Spleen (tissue), 11 donors: ENCODE measurements around the gene UQCR10. TPM values are rescaled to one million over a fixed set of nuclear protein-coding genes. Genes with fewer than 3 reads are reported as not detected.

Experiments
- DNase-seq: peaks from one replicate; pipeline ENCODE4 v3.0.0-alpha.2; 2020
- H3K27ac ChIP-seq, 8 donors: fragments of 200-600 bp; sonication (generic) in 7 of 8; 1 replicate in 4 of 8; 2 replicates in 4 of 8; pipeline versions ENCODE4 v1.5.0 to v1.8.0; 2016 to 2021; ENCODE audit warnings: inconsistent platforms in 4 of 8, mild to moderate bottlenecking in 4 of 8, moderate library complexity in 1 of 8
- H3K27me3 ChIP-seq, 7 donors: fragments of 200-600 bp; sonication (generic) in 6 of 7; replicated peaks in 1 of 7; 1 replicate in 4 of 7; 2 replicates in 3 of 7; pipeline versions ENCODE4 v1.5.0 to v1.8.0; 2016 to 2021; ENCODE audit warnings: inconsistent platforms in 3 of 7, mild to moderate bottlenecking in 1 of 7
- H3K36me3 ChIP-seq, 6 donors: fragments of 200-600 bp; sonication (generic) in 5 of 6; 1 replicate in 4 of 6; 2 replicates in 2 of 6; pipeline versions ENCODE4 v1.5.0 to v1.8.0; 2016 to 2021; ENCODE audit warnings: inconsistent platforms in 2 of 6
- H3K4me1 ChIP-seq, 6 donors: fragments of 200-600 bp; sonication (generic) in 5 of 6; 1 replicate in 3 of 6; 2 replicates in 3 of 6; pipeline versions ENCODE4 v1.5.0 to v1.8.0; 2016 to 2021; ENCODE audit warnings: inconsistent platforms in 3 of 6
- H3K4me3 ChIP-seq, 8 donors: fragments of 200-600 bp; sonication (generic) in 7 of 8; 1 replicate in 4 of 8; 2 replicates in 4 of 8; pipeline versions ENCODE4 v1.5.0 to v1.8.0; 2016 to 2021; ENCODE audit warnings: inconsistent platforms in 4 of 8, mild to moderate bottlenecking in 4 of 8, moderate library complexity in 2 of 8
- H3K9me3 ChIP-seq, 8 donors: fragments of 200-600 bp; sonication (generic) in 7 of 8; 1 replicate in 4 of 8; 2 replicates in 4 of 8; pipeline versions ENCODE4 v1.5.0 to v1.8.0; 2016 to 2021; ENCODE audit warnings: inconsistent platforms in 4 of 8
- CTCF ChIP-seq, 11 experiments: fragments of 200-600 bp in 7 of 11; fragments of 450-650 bp in 4 of 11; sonication (generic) in 4 of 11; IDR thresholded peaks in 8 of 11; conservative IDR thresholded peaks in 3 of 11; 1 replicate in 7 of 11; 2 replicates in 4 of 11; pipeline versions ENCODE4 v1.4.0 to v1.8.0; 2016 to 2021; ENCODE audit warnings: antibody characterized with exemption in 11 of 11, inconsistent platforms in 4 of 11, mild to moderate bottlenecking in 1 of 11
- POLR2A ChIP-seq, 3 donors: fragments of 450-650 bp; IDR thresholded peaks; one replicate each; pipeline ENCODE4 v1.5.1; 2017; ENCODE audit warnings: antibody characterized with exemption in 3 of 3, mild to moderate bottlenecking in 1 of 3
- POLR2AphosphoS5 ChIP-seq, 3 donors: sonication (generic); formaldehyde crosslinking; IDR thresholded peaks; one replicate each; pipeline ENCODE4 v1.5.1; 2017; ENCODE audit warnings: antibody characterized with exemption in 3 of 3
- WGBS, 5 donors: extraction: QIAGEN DNeasy Blood & Tissue Kit in 3 of 5; methylation state at CpG; one replicate each; pipeline versions ENCODE4 v1.1.5 to v1.1.7; 2013 to 2018; 5-methylcytosine and 5-hydroxymethylcytosine counted together
- intact Hi-C: fragments of 100-400 bp; cut with DNase I; formaldehyde crosslinking; loops from one replicate; pipeline ENCODE4 v1.15.0; 2023; ENCODE audit warnings: low total_unique reads
- polyA plus RNA-seq, 3 donors: library from polyadenylated mRNA; stranded (reverse); fragments of 200-250 nt; gene quantifications; one replicate each; pipeline ENCODE4 v1.2.1, GENCODE V29; 2013
- total RNA-seq, 7 donors: library from RNA; depleted of rRNA in 3 of 7; stranded (reverse); fragments of >200 nt in 3 of 7; fragmentation: NEBNext Ultra II Directional in 4 of 7; extraction: Animal tissue kit (Norgen Biotek cat#: 25700) in 4 of 7; gene quantifications; one replicate each; pipeline versions ENCODE4 v1.1.0 to v1.2.1, GENCODE V29; 2016 to 2021
- donor health status: healthy with polysubstance abuse.
- donor health status: DM: no; HTN: no; CAD: no; lungs with moderate emphysema.
- donor health status: DM: no; HTN: no; CAD: no.
- donor health status: Bipolar disorder and iron deficiency.
- donor health status: healthy.
- donor health status: DM: no; HTN: no; CAD: no.
- donor health status: DM: yes; HTN: yes; CAD: no.

The UQCR10 gene
- total and polyA plus RNA-seq, 10 donors, result 32.8 to 174 (median 59.3) TPM

DNA sequence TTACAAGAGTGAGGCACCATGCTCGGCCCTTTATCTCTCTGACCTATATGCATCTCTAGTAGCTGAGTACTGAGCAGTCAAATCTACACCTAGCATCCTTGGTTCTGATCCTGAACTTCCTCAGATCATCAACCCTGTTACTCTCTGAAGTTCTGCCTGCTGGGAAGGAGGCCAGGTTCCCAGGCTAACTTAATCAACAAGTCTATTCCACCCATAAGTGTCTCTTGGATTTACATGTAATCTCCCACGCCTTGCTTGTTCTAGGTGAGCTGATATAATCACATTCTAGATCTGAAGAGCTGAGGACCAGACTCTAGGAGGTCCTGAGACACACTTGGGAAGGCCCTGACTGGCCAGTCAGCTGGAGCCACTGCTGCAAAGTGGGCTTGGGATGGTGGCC lies 25.2 kb upstream of the UQCR10 start:
- no peaks in the 10 kb centered on the region for H3K9me3 ChIP-seq
- no peak overlapping the region for H3K4me3 ChIP-seq
- no peaks in the 10 kb centered on the region for H3K4me1 ChIP-seq
- no peaks in the 10 kb centered on the region for H3K27me3 ChIP-seq
- WGBS, 5 donors, result 88 to 98% (median 96%) methylated on average over 2 of the region's 2 CpGs
- no peak overlapping the region for H3K27ac ChIP-seq
- H3K36me3 ChIP-seq, result peaks cover 3 to 100% (median 71%) of the 10 kb centered on the region in 6 donors
- intact Hi-C loops, result no loop called here
- no peak for DNase-seq
- no peak for TF ChIP-seq POLR2A (IDR thresholded peaks at IDR 0.05)
- TF ChIP-seq POLR2AphosphoS5 (IDR thresholded peaks at IDR 0.05), result no peak
- no peak for TF ChIP-seq CTCF (IDR thresholded peaks at IDR 0.05 in 8 of 11, conservative IDR thresholded peaks at IDR 0.05 in 3 of 11)

DNA sequence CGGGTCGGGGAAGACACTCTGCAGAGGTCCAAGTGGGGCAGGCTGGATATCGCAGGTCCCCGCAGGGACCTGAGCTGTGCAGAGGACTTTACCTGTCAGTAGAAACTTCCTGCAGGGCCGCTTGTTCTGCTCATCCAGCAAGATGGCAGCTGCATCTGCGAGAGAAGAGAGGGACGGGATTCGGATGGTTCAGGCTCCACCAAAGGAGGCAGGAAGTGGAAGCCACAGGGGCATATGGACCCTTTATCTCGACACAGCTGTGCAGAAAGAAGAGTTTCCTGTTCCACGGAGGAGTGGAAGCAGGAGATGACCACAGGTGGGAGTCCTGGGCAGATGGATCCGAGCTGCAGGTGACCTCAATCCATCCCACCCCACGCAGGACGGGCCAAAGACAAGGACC lies 24.8 kb upstream of the UQCR10 start:
- H3K27me3 ChIP-seq, result no peaks in the 10 kb centered on the region
- DNase-seq, result no peak
- peaks cover 3 to 100% (median 75%) of the 10 kb centered on the region in 6 donors for H3K36me3 ChIP-seq
- H3K27ac ChIP-seq, result no peak overlapping the region
- intact Hi-C loops, result no loop called here
- WGBS, 5 donors, result 57 to 62% (median 58%) methylated on average over 10 to 13 of the region's 13 CpGs
- no peaks in the 10 kb centered on the region for H3K4me1 ChIP-seq
- no peaks in the 10 kb centered on the region for H3K9me3 ChIP-seq
- no peak for TF ChIP-seq POLR2A (IDR thresholded peaks at IDR 0.05)
- no peak for TF ChIP-seq POLR2AphosphoS5 (IDR thresholded peaks at IDR 0.05)
- no peak for TF ChIP-seq CTCF (IDR thresholded peaks at IDR 0.05 in 8 of 11, conservative IDR thresholded peaks at IDR 0.05 in 3 of 11)
- H3K4me3 ChIP-seq, result no peak overlapping the region

DNA sequence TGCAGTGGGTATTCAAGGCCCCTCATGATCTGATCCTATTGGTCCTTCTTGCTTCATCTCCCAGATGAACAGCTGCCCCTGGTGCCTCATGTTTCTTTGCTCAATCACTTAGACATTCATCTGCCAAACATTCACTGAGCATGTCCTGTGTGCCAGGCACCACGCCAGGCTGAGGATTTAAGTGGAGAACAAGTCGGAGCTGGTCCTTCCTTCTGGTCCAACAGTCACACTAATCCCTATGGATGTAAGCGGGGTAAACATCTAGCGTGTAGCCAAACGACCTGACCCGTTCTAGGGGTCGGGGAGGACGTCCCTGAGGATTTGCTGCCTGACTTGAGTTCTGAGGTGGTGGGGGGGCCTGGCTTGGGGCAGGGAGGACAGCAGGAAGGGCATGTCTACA lies 22.3 kb upstream of the UQCR10 start:
- no peak for DNase-seq
- intact Hi-C loops, result no loop called here

GRCh38 chr22:29747832-29748231 lies 19.3 kb upstream of the UQCR10 start:
- peaks cover 0 to 82% (median 44%) of the 10 kb centered on the region in 6 donors for H3K36me3 ChIP-seq
- no peaks in the 10 kb centered on the region for H3K27me3 ChIP-seq
- peaks cover 0 to 28% (median 13%) of the 10 kb centered on the region in 6 donors for H3K4me1 ChIP-seq
- no peak overlapping the region for H3K27ac ChIP-seq
- 93 to 98% (median 95%) methylated on average over 7 of the region's 7 CpGs for WGBS, 5 donors
- no peaks in the 10 kb centered on the region for H3K9me3 ChIP-seq
- intact Hi-C loops, result no loop called here
- DNase-seq, result no peak
- TF ChIP-seq POLR2A (IDR thresholded peaks at IDR 0.05) (no peak), CTCF (IDR thresholded peaks at IDR 0.05 in 8 of 11, conservative IDR thresholded peaks at IDR 0.05 in 3 of 11) (no peak), POLR2AphosphoS5 (IDR thresholded peaks at IDR 0.05) (no peak)
- H3K4me3 ChIP-seq, result no peak overlapping the region

More for the DNA sequence above, 22.3 kb upstream of the UQCR10 start:
- Histone ChIP-seq H3K4me3 (no peak overlapping the region), H3K9me3 (no peaks in the 10 kb centered on the region), H3K36me3 (peaks cover 2 to 95% (median 72%) of the 10 kb centered on the region in 6 donors), H3K4me1 (peaks cover 0 to 2% (median 0%) of the 10 kb centered on the region in 6 donors), H3K27me3 (no peaks in the 10 kb centered on the region), H3K27ac (no peak overlapping the region)
- TF ChIP-seq CTCF (IDR thresholded peaks at IDR 0.05 in 8 of 11, conservative IDR thresholded peaks at IDR 0.05 in 3 of 11) (no peak), POLR2AphosphoS5 (IDR thresholded peaks at IDR 0.05) (no peak), POLR2A (IDR thresholded peaks at IDR 0.05) (no peak)
- WGBS, 5 donors, result 83 to 91% (median 88%) methylated on average over 8 of the region's 8 CpGs
